ENCODE data around the gene CD300A. TPM values are rescaled to one million over a fixed set of nuclear protein-coding genes. Genes with fewer than 3 reads are reported as not detected.

The CD300A gene
- total and polyA plus RNA-seq, 12 donors = 0.38 to 13.1 (median 1.4) TPM

DNA sequence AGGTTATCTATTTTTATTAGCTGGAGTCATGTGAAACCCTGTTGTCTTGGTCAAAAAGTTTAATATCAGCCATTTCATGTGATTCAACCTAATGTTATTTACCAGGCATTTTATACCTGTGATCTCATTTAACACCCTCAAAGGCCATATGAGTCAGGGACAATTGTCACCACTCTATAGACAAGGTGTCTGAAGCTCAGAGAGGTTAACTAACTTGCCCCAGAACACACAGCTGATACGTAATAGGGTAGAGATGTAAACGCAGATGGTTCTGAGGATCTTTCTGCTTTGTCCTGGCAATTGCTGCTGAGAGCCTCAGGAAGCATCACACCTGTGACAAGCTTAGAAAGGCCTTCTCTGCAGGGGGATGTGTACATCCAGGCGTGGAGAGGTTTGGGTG, 4.9 kb downstream of the CD300A start:
- Histone ChIP-seq H3K27me3 (peaks cover 0 to 69% (median 35%) of the 10 kb centered on the region in 7 donors), H3K9me3 (peaks cover 0 to 11% (median 7%) of the 10 kb centered on the region in 11 donors), H3K4me3 (no peak overlapping the region), H3K36me3 (peaks cover 0 to 31% (median 0%) of the 10 kb centered on the region in 9 donors), H3K27ac (no peak overlapping the region), H3K4me1 (peaks cover 0 to 22% (median 5%) of the 10 kb centered on the region in 9 donors)
- ATAC-seq = no peak
- intact Hi-C loops (cut with DNase I) = no loop called here
- WGBS, 2 donors = 90 to 92% methylated on average over 3 of the region's 3 CpGs
- no peak for DNase-seq
- no peak for TF ChIP-seq CTCF (IDR thresholded peaks at IDR 0.05)

GRCh38 chr17:74472890-74473289, 6.5 kb downstream of the CD300A start:
- DNase-seq (no peak), ATAC-seq (no peak)
- no peak overlapping the region for H3K4me3 ChIP-seq
- 82 to 83% methylated on average over 4 of the region's 4 CpGs for WGBS, 2 donors
- H3K36me3 ChIP-seq = peaks cover 0 to 42% (median 0%) of the 10 kb centered on the region in 9 donors
- peaks cover 0 to 28% (median 0%) of the 10 kb centered on the region in 9 donors for H3K4me1 ChIP-seq
- H3K9me3 ChIP-seq = peaks cover 0 to 11% (median 7%) of the 10 kb centered on the region in 11 donors
- no peak overlapping the region for H3K27ac ChIP-seq
- intact Hi-C loops (cut with DNase I) = no loop called here
- no peak for TF ChIP-seq CTCF (IDR thresholded peaks at IDR 0.05)
- H3K27me3 ChIP-seq = peaks cover 0 to 55% (median 24%) of the 10 kb centered on the region in 7 donors

- ATAC-seq (no peak), DNase-seq (no peak)
- peaks cover 0 to 31% (median 0%) of the 10 kb centered on the region in 9 donors for H3K4me1 ChIP-seq
- peaks cover 0 to 42% (median 0%) of the 10 kb centered on the region in 9 donors for H3K36me3 ChIP-seq
- H3K4me3 ChIP-seq = no peak overlapping the region
- H3K27ac ChIP-seq = no peak overlapping the region
- peaks cover 0 to 55% (median 20%) of the 10 kb centered on the region in 7 donors for H3K27me3 ChIP-seq
- peaks cover 0 to 11% (median 7%) of the 10 kb centered on the region in 11 donors for H3K9me3 ChIP-seq
- 82 to 83% methylated on average over 8 of the region's 8 CpGs for WGBS, 2 donors
- TF ChIP-seq CTCF (IDR thresholded peaks at IDR 0.05) = no peak
- intact Hi-C loops (cut with DNase I) = no loop called here
These were observed 6.9 kb downstream of the CD300A start for GRCh38 chr17:74473294-74473693.

DNA sequence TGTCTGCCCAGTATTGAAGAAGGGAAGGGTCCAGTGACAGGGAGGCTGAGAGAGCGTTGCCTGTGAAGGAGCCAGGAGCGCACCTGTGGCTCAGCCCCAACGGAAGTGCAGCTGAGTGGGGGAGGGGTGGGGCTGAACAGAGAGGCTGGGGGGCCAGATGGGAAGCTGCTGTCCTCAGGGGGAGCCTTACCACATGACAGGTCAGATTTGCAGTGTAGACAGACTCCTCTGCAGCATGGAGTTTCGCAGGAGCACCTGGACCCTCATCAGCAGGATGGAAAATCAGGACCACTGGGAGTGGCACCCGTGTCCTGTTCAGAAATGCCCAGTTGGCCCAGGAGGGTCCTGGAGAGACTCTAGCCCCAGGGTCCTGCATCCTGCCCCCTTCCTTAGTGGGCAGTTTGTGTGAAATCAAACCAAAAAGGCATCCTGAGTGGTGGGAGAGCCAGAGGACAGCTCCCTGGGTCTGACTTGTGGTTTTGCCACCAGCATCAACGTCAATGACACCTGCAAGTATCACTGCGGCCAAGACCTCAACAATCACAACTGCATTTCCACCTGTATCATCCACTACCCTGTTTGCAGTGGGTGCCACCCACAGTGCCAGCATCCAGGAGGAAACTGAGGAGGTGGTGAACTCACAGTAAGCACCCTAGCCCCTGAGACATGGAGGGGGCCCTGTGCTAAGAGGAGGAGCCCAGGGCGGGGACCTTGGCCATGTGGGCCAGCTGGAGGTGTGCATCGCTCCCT, 7.8 kb downstream of the CD300A start:
- H3K36me3 ChIP-seq = peaks cover 0 to 42% (median 0%) of the 10 kb centered on the region in 9 donors
- no peak overlapping the region for H3K4me3 ChIP-seq
- H3K4me1 ChIP-seq = peaks cover 0 to 31% (median 0%) of the 10 kb centered on the region in 9 donors
- WGBS, 2 donors = 80 to 81% methylated on average over 9 of the region's 9 CpGs
- peaks cover 0 to 11% (median 7%) of the 10 kb centered on the region in 11 donors for H3K9me3 ChIP-seq
- TF ChIP-seq CTCF (IDR thresholded peaks at IDR 0.05) = no peak
- ATAC-seq (no peak), DNase-seq (no peak)
- peaks cover 0 to 50% (median 14%) of the 10 kb centered on the region in 7 donors for H3K27me3 ChIP-seq
- intact Hi-C loops (cut with DNase I) = no loop called here
- H3K27ac ChIP-seq = no peak overlapping the region
